CD4-positive, alpha-beta memory T cell (primary cell): ENCODE data around the gene TUBGCP2. TPM values are rescaled to one million over a fixed set of nuclear protein-coding genes. Genes with fewer than 3 reads are reported as not detected.

Source experiments
- CTCF ChIA-PET: fragments of 350-600 bp; sonication (Branson Sonifier 250); formaldehyde crosslinking; loops from one replicate; lab custom pipeline; 2021; ENCODE audit warnings: inconsistent platforms; ENCODE audit not compliant: partially characterized antibody; lab: Charles Lee
- POLR2A ChIA-PET: fragments of 350-600 bp; sonication (Branson Sonifier 250); formaldehyde crosslinking; loops from one replicate; lab custom pipeline; 2021; ENCODE audit not compliant: partially characterized antibody; lab: Charles Lee
- DNase-seq, 5 donors: peaks; one replicate each; pipeline versions ENCODE4 v3.0.0 to v3.0.0-alpha.2; 2020 to 2022; ENCODE audit warnings: mixed read lengths in 1 of 5
- H3K27ac ChIP-seq: one replicate; pipeline ENCODE4 v1.7.0; 2013; ENCODE audit warnings: low read depth, low read length
- H3K27me3 ChIP-seq: 2 replicates; pipeline ENCODE4 v1.7.0; 2013; ENCODE audit warnings: mild to moderate bottlenecking, low read length, moderate library complexity; ENCODE audit not compliant: insufficient read depth
- H3K36me3 ChIP-seq: 2 replicates; pipeline ENCODE4 v1.7.0; 2013; ENCODE audit warnings: mild to moderate bottlenecking, low read length, moderate library complexity; ENCODE audit not compliant: insufficient read depth
- H3K4me1 ChIP-seq: 2 replicates; pipeline ENCODE4 v1.7.0; 2013; ENCODE audit warnings: mild to moderate bottlenecking, low read length, moderate library complexity; ENCODE audit not compliant: insufficient read depth
- H3K4me3 ChIP-seq, 2 donors: one replicate each; pipeline ENCODE4 v1.7.0; 2013; ENCODE audit warnings: low read length in 2 of 2, mild to moderate bottlenecking in 1 of 2
- H3K9me3 ChIP-seq, 2 donors: one replicate each; pipeline ENCODE4 v1.7.0; 2013; ENCODE audit warnings: low read length in 2 of 2, control low read depth in 1 of 2; ENCODE audit not compliant: control insufficient read depth in 1 of 2
- H3K27ac Mint-ChIP-seq, 7 donors: one replicate each; pipeline ENCODE4 v1.8.0; 2020 to 2021; ENCODE audit warnings: mixed read lengths in 7 of 7, mild to moderate bottlenecking in 6 of 7, inconsistent platforms in 3 of 7, moderate library complexity in 3 of 7
- H3K27me3 Mint-ChIP-seq, 2 donors: one replicate each; pipeline ENCODE4 v1.8.0; 2020 to 2021; ENCODE audit warnings: mixed read lengths in 2 of 2
- H3K36me3 Mint-ChIP-seq, 2 donors: one replicate each; pipeline ENCODE4 v1.8.0; 2020 to 2021; ENCODE audit warnings: mixed read lengths in 2 of 2, inconsistent platforms in 1 of 2, mild to moderate bottlenecking in 1 of 2
- H3K4me1 Mint-ChIP-seq, 4 donors: one replicate each; pipeline ENCODE4 v1.8.0; 2020 to 2021; ENCODE audit warnings: mixed read lengths in 4 of 4, mild to moderate bottlenecking in 1 of 4
- H3K4me3 Mint-ChIP-seq, 8 donors: one replicate each; pipeline ENCODE4 v1.8.0; 2020 to 2021; ENCODE audit warnings: mixed read lengths in 8 of 8, mild to moderate bottlenecking in 7 of 8, moderate library complexity in 6 of 8, inconsistent platforms in 3 of 8
- H3K9me3 Mint-ChIP-seq, 8 donors: one replicate each; pipeline ENCODE4 v1.8.0; 2020 to 2021; ENCODE audit warnings: mixed read lengths in 8 of 8, mild to moderate bottlenecking in 5 of 8, inconsistent platforms in 3 of 8, moderate library complexity in 1 of 8
- intact Hi-C: fragments of 100-400 bp; cut with micrococcal nuclease; formaldehyde crosslinking; loops from one replicate; pipeline ENCODE4 v1.15.1; 2023
- polyA plus RNA-seq, 2 donors: library from polyadenylated mRNA; unstranded; fragments of 300-500 nt; fragmentation: Illumina TruSeq; gene quantifications; one replicate each; pipeline ENCODE4 v1.2.3, GENCODE V29; 2021
- total RNA-seq, 2 experiments: library from RNA; stranded (reverse); gene quantifications; one replicate each; pipeline ENCODE4 v1.2.3, GENCODE V29; 2021

The TUBGCP2 gene
- total and polyA plus RNA-seq, 4 experiments from 2014 or later = 14.1 to 74.0 (median 53.7) TPM

- Mint-ChIP-seq H3K9me3 (no peaks in the 10 kb centered on the region), H3K27ac (no peak overlapping the region), H3K36me3 (no peaks in the 10 kb centered on the region), H3K4me1 (peaks cover 0 to 3% (median under 1%) of the 10 kb centered on the region in 4 donors), H3K4me3 (no peak overlapping the region), H3K27me3 (peaks cover 15 to 19% of the 10 kb centered on the region in 2 donors)
- CTCF ChIA-PET = no interaction called here
- POLR2A ChIA-PET = no interaction called here
- Histone ChIP-seq H3K36me3 (no peaks in the 10 kb centered on the region), H3K9me3 (no peaks in the 10 kb centered on the region), H3K27ac (no peak overlapping the region), H3K27me3 (peaks cover 4% of the 10 kb centered on the region), H3K4me1 (no peaks in the 10 kb centered on the region), H3K4me3 (no peak overlapping the region)
- intact Hi-C loops = no loop called here
- no peak for DNase-seq
These were observed 40.9 kb upstream of the TUBGCP2 start for GRCh38 chr10:133349577-133350011.

- H3K9me3 Mint-ChIP-seq = no peaks in the 10 kb centered on the region
- intact Hi-C loops = no loop called here
- H3K36me3 Mint-ChIP-seq = no peaks in the 10 kb centered on the region
- no peak overlapping the region for H3K27ac ChIP-seq
- peak overlapping the region in 1 of 8 donors; percentile 49 for H3K4me3 Mint-ChIP-seq
- peaks cover 0 to 3% (median under 1%) of the 10 kb centered on the region in 4 donors for H3K4me1 Mint-ChIP-seq
- no peaks in the 10 kb centered on the region for H3K36me3 ChIP-seq
- H3K27me3 ChIP-seq = peaks cover 4% of the 10 kb centered on the region
- CTCF ChIA-PET = no interaction called here
- POLR2A ChIA-PET = no interaction called here
- H3K4me1 ChIP-seq = no peaks in the 10 kb centered on the region
- no peak overlapping the region for H3K4me3 ChIP-seq
- H3K27ac Mint-ChIP-seq = peak overlapping the region in 1 of 7 donors; percentile 77
- no peaks in the 10 kb centered on the region for H3K9me3 ChIP-seq
- no peak for DNase-seq
- H3K27me3 Mint-ChIP-seq = peaks cover 17 to 24% of the 10 kb centered on the region in 2 donors
These were observed 40.5 kb upstream of the TUBGCP2 start for GRCh38 chr10:133349160-133349568.

- Histone ChIP-seq H3K36me3 (no peaks in the 10 kb centered on the region), H3K9me3 (no peaks in the 10 kb centered on the region), H3K27ac (no peak overlapping the region), H3K4me3 (no peak overlapping the region), H3K4me1 (no peaks in the 10 kb centered on the region), H3K27me3 (peaks cover 9% of the 10 kb centered on the region)
- Mint-ChIP-seq H3K27me3 (peaks cover 20 to 29% of the 10 kb centered on the region in 2 donors), H3K4me1 (peaks cover 0 to 3% (median under 1%) of the 10 kb centered on the region in 4 donors), H3K4me3 (no peak overlapping the region), H3K36me3 (no peaks in the 10 kb centered on the region), H3K9me3 (no peaks in the 10 kb centered on the region), H3K27ac (no peak overlapping the region)
- ChIA-PET POLR2A (interaction anchor here (1.1 to 1.7 kb wide), 2 partner anchors 9 to 11 kb away, joined by 5 read pairs; partner anchors contain the start of genes CALY and FUOM), CTCF (no interaction called here)
- intact Hi-C loops = no loop called here
- no peak for DNase-seq
These were observed 39.2 kb upstream of the TUBGCP2 start for GRCh38 chr10:133347710-133348517.

- Histone ChIP-seq H3K4me1 (no peaks in the 10 kb centered on the region), H3K27me3 (peaks cover 11% of the 10 kb centered on the region), H3K27ac (no peak overlapping the region), H3K36me3 (no peaks in the 10 kb centered on the region), H3K9me3 (no peaks in the 10 kb centered on the region), H3K4me3 (no peak overlapping the region)
- no peaks in the 10 kb centered on the region for H3K9me3 Mint-ChIP-seq
- H3K4me3 Mint-ChIP-seq = no peak overlapping the region
- CTCF ChIA-PET = interaction anchor here (1.3 kb wide), 1 partner anchor 17 kb away, joined by 7 read pairs; no protein-coding TSS in a partner anchor
- no peak for DNase-seq
- no peak overlapping the region for H3K27ac Mint-ChIP-seq
- intact Hi-C loops = no loop called here
- peaks cover 0 to 3% (median under 1%) of the 10 kb centered on the region in 4 donors for H3K4me1 Mint-ChIP-seq
- POLR2A ChIA-PET = interaction anchor here (1.7 kb wide), 1 partner anchor 10 kb away, joined by 5 read pairs; the partner anchor contains the start of gene CALY
- H3K27me3 Mint-ChIP-seq = peaks cover 20 to 32% of the 10 kb centered on the region in 2 donors
- no peaks in the 10 kb centered on the region for H3K36me3 Mint-ChIP-seq
These were observed 37.7 kb upstream of the TUBGCP2 start for GRCh38 chr10:133346413-133346812.

- Histone ChIP-seq H3K4me3 (no peak overlapping the region), H3K36me3 (no peaks in the 10 kb centered on the region), H3K9me3 (no peaks in the 10 kb centered on the region), H3K27ac (no peak overlapping the region), H3K27me3 (peaks cover 10% of the 10 kb centered on the region), H3K4me1 (no peaks in the 10 kb centered on the region)
- Mint-ChIP-seq H3K27me3 (peaks cover 19 to 30% of the 10 kb centered on the region in 2 donors), H3K4me3 (no peak overlapping the region), H3K4me1 (peaks cover 0 to 2% (median under 1%) of the 10 kb centered on the region in 4 donors), H3K27ac (no peak overlapping the region), H3K9me3 (no peaks in the 10 kb centered on the region), H3K36me3 (no peaks in the 10 kb centered on the region)
- POLR2A ChIA-PET = interaction anchor here (2.0 kb wide), 1 partner anchor 9 kb away, joined by 5 read pairs; no protein-coding TSS in a partner anchor
- no peak for DNase-seq
- intact Hi-C loops = no loop called here
- CTCF ChIA-PET = no interaction called here
These were observed 35.6 kb upstream of the TUBGCP2 start for GRCh38 chr10:133344236-133344635.

- no peaks in the 10 kb centered on the region for H3K36me3 ChIP-seq
- CTCF ChIA-PET = interaction anchor here (2.0 kb wide), 1 partner anchor 14 kb away, joined by 6 read pairs; no protein-coding TSS in a partner anchor
- no peaks in the 10 kb centered on the region for H3K9me3 ChIP-seq
- Mint-ChIP-seq H3K4me3 (no peak overlapping the region), H3K36me3 (no peaks in the 10 kb centered on the region), H3K27me3 (peaks cover 16 to 27% of the 10 kb centered on the region in 2 donors), H3K4me1 (no peaks in the 10 kb centered on the region), H3K27ac (peak overlapping the region in 1 of 7 donors; percentile 22), H3K9me3 (no peaks in the 10 kb centered on the region)
- peaks cover 7% of the 10 kb centered on the region for H3K27me3 ChIP-seq
- no peak overlapping the region for H3K4me3 ChIP-seq
- POLR2A ChIA-PET = interaction anchor here (2.0 kb wide), 1 partner anchor 10 kb away, joined by 5 read pairs; no protein-coding TSS in a partner anchor
- DNase-seq = no peak
- intact Hi-C loops = no loop called here
- no peak overlapping the region for H3K27ac ChIP-seq
- H3K4me1 ChIP-seq = no peaks in the 10 kb centered on the region
These were observed 34.9 kb upstream of the TUBGCP2 start for GRCh38 chr10:133343558-133343957.

GRCh38 chr10:133342942-133343341 is 34.3 kb upstream of the TUBGCP2 start:
- DNase-seq = no peak
- no peaks in the 10 kb centered on the region for H3K4me1 Mint-ChIP-seq
- no peaks in the 10 kb centered on the region for H3K36me3 Mint-ChIP-seq
- no peaks in the 10 kb centered on the region for H3K9me3 Mint-ChIP-seq
- Histone ChIP-seq H3K9me3 (no peaks in the 10 kb centered on the region), H3K36me3 (no peaks in the 10 kb centered on the region), H3K27ac (no peak overlapping the region), H3K4me1 (peaks cover under 1% of the 10 kb centered on the region), H3K27me3 (peaks cover 7% of the 10 kb centered on the region), H3K4me3 (no peak overlapping the region)
- no peak overlapping the region for H3K4me3 Mint-ChIP-seq
- H3K27me3 Mint-ChIP-seq = peaks cover 16 to 27% of the 10 kb centered on the region in 2 donors
- no peak overlapping the region for H3K27ac Mint-ChIP-seq
- ChIA-PET POLR2A (interaction anchor here (2.0 kb wide), 1 partner anchor 11 kb away, joined by 5 read pairs; no protein-coding TSS in a partner anchor), CTCF (interaction anchor here (2.0 kb wide), 1 partner anchor 14 kb away, joined by 6 read pairs; no protein-coding TSS in a partner anchor)
- intact Hi-C loops = no loop called here
